HG03066 (cell line): Measurements from ENCODE around the gene SMIM13.

Experiments used
- ATAC-seq: cut with Tn5 transposase; IDR thresholded peaks from one replicate; pipeline ENCODE4 v1.9.1; 2021; ENCODE audit warnings: low read depth; ENCODE audit not compliant: unreplicated experiment

The SMIM13 gene

DNA sequence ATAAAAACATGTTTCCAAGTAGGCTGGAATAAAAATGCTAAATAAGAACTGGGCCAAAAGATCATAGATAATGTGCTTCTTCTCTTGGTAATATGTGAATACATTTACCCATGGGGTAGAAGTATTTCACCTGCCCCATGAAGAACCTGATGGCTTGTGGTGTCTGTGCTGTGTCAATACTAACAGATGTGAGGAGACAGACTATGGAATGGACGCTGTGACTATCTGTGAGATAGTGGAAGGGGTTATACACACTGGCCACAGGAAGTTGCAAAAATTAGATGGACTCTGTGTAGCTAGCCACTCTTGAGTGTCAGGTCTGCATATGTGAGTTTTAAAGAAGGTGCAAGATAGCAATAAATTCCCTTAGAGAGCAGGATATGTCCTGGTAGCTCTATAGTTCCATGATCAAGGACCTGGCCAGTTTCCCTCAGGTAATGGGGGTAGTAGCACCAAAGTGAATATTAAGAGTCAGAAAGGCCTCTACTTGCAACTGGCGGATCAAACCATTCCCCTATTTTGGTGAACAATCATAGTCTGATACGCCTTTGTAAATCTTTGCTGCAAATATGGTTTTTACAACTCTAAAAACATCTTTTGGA is 90.2 kb downstream of the SMIM13 start:
- ATAC-seq: no peak

DNA sequence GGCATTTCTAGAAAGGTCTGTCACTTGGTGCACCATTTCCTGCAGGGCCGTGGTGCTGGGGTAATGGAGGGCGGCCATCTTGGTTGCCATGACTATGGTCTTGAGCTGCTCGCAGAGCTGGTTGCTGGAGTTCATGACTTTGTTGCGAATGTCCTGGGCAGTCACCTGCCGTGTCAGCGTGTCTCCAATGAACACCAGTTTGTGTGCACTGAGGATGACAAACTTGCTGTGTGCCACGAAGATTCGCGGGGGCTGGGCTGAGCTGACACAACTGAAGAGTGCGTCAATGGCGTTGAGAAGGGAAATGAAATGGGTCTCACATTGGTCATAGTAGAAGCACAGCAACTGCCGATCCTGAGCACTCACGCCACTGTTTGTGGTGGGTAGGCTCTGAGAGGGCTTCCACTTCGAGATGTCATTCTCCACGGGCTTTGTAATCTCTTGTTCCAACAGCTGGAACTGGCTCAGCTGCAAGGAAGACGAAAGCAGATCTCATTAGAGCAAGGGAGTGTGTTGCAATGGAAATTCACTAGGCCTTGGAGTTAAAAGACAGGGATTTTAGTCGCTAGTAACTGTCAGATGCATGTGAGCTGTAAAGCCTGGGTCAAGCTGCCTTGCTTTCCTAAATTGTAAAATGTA is 91.7 kb downstream of the SMIM13 start:
- ATAC-seq: no peak

DNA sequence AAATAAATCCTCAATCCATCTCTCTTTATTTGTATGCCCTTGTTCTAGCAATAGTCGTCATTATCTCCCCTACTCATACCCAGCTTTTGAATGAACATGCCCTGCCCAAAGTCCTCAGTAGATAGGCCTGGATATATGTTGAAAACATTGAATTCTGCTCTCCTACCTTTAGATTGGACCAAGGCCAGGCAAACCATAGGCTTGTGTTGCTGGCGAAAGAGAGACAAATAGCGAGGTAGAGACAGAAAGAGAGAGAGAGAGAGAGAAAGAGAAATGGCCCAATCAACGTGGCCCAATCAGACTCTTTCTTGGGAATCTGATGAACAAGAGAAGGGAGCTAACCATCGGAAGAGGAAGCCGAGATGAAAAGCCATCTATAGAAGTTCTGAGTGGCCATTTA is 93.7 kb downstream of the SMIM13 start:
- ATAC-seq: no peak
